Stimulated activated CD8-positive, alpha-beta memory T cell treated with anti-CD3 and anti-CD28 coated beads, Interleukin-2, amount 100 ng/mL, for 1 hour (primary cell): Measurements from ENCODE around the gene ATM.
A peak's percentile ranks its signal among the peaks of the same experiment; 100 is the strongest.
"Not testable (repeated sequence)": the region's sequence is repeated elsewhere in the genome, so short reads cannot be mapped to it uniquely, and the experiment has no call there.

Source experiments
- DNase-seq, 2 donors: peaks; one replicate each; pipeline ENCODE4 v3.0.0-alpha.2; 2020; ENCODE audit warnings: low read depth in 2 of 2

ATM gene

DNA sequence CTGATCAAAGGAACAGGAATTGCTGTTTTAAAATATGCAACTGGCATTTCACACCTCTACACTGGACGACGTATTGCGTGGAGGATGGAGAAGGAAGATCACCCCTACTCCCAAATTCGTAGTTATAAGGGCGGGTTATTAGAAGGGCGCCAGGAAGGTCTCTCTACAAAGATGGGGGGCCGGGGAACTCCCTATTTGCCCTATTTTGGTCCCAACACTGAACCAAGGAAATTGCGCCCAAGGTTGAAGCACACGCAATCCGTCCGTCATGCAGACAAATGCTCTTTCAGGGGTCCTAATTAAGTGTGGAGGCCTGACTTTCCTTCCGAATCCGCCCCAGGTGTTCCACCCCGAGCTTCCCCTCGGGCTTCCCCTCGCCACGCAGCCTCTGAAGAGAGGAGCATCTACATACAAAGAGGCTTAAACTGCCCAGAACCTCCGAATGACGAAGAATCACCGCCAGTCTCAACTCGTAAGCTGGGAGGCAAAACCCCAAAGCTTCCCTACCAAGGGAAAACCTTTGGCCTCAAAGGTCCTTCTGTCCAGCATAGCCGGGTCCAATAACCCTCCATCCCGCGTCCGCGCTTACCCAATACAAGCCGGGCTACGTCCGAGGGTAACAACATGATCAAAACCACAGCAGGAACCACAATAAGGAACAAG, 825 bp upstream of the ATM start:
- peak; percentile 10 to 11 for DNase-seq

DNA sequence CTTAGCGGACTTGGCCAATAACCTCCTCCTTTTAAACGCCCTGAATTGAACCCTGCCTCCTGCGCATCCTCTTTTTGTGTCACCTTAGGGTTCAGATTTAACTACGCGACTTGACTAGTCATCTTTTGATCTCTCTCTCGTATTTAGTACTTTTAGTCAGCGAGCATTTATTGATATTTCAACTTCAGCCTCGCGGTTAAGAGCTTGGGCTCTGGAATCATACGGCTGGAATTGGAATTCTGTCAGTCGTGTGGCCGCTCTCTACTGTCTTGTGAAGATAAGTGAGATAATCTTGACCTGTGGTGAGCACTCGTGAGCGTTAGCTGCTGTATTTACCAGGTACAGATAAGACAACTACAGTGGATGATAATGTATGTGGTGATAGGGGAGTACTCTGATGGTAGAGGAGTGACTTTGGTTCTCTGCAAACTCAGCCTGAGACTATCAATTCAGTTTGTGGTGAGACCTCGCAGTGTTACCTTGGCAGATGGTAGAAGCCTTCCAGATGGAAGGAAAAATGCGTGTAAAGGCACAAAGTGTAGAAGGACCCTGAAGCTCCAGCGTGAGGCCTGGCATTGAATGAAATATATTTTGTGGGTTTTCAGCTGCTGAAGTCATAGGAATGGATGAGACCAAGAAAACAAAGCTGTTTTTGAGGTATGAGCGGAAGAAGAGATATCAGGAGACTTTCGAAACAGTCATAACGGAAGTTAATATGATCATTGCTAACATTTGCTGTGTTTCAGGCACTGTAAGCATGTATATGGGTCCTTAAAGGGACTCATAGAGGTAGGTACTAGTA, 682 bp downstream of the ATM start:
- no peak for DNase-seq

DNA sequence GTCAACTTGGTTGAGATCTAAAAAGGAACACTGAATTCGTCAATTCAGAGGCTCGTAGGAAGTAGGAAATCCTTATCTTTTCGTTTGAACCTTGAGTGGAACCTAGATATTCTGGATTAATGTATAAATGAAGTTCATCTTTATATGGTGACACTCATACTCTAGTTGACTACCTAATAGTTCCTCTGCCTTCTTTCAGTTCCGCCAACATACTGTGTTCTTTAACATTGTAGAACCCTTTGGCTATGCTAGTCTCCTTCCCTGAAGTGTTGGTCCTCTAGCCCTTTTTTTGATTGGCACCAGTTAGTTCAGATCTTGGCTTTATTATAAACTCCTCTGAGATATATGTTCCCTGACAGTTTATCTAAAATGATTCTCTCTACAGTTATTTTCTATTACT, 1.5 kb downstream of the ATM start:
- DNase-seq, result no peak

DNA sequence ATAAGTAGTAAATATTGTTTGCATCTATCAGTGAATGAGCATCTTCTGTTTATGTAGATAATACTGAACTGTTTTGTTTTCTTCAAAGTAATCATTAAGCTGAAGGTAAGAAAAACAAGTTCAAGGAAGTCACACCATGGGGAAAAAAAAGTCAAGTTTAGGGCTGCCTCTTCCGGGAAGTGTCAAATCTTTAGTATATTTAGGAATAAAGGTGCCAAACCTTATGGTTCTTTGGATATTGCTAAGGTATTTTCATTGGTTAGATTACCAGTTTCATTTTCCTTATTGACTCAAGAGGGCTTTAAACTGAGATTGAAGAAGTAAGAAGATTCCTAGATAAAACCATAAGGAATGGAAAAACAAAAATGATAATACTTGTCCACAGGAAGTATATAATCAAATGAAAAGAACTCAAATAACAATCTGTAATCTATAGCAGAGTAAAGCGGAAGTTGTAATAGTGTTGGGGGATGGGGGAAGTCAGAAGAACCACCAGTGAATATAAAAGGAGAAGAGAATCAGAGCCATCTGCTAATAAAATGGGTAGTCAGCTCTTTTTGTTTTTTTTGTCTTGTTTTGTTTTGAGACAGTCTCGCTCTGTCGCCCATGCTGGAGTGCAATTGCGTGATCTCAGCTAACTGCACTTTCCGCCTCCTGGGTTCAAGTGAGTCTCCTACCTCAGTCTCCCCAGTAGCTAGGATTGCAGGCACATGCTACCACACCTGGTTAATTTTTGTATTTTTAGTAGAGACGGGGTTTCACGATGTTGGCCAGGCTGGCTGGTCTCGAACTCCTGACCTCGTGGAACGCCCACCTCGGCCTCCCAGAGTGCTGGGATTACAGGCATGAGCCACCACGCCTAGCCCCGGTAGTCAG, 2.3 kb downstream of the ATM start:
- DNase-seq, result no peak

DNA sequence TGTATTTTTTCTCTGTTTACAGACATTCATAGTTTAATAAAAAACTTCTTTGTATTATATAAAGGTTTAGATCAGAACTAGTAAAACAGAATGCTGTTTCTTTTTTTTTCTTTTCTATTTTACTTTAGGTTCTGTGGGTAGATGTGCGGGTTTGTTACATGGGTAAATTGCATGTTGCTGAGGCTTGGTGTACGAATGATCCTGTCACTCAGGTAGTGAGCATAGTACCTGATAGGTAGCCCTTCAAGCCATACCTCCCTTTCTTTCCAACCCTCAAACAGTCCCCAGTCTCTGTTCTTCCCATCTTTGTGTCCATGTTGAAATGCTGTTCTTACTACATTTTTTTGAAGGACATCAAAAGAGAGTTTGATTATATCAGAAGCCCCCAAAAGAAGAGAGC, 3.2 kb downstream of the ATM start:
- DNase-seq, result no peak

DNA sequence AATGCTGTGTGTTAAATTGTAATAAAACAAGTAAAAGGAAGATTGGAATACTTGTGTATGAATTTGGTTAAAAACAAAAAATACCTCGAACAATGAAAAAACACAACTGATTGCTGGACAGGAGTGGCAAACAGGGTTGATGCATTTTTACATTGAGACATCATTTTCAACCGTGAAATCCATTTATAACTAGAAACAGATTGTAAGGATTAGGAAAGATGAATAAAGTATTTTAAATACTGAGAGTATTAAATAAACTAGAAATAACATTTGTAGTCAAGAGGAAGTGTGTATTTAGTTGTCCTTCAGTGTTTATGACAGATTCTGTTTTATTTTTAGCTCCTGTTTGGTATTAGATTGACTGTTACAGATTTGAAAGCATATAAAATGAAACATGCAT, 5.4 kb downstream of the ATM start:
- no peak for DNase-seq

DNA sequence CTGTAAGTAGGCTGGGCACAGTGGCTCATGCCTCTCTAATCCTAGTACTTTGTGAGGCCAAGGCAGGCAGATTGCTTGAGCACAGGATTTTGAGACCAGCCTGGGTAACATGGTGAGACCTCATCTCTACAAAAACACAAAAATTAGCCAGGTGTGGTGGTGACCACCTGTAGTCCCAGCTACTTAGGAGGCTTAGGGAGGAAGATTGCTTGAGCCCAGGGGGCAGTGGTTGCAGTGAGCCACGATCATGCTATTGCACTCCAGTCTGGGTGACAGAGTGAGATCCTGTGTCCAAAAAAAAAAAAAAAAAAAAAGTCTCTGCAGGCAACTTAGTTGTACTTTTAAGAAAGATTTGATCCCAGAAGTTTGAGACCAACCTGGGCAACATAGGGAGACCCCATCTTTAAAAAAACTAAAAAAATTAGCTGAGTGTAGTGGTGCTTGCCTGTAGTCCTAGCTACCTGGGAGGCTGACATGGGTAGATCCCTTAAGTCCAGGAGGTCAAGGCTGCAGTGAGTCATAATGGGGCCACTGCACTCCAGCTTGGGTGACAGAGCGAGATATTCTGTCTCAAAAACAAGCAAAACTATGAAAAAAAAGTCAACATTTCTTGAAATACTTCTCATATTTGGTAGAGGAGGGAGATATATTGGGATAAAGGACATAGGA, 10.5 kb downstream of the ATM start:
- DNase-seq, result no peak

DNA sequence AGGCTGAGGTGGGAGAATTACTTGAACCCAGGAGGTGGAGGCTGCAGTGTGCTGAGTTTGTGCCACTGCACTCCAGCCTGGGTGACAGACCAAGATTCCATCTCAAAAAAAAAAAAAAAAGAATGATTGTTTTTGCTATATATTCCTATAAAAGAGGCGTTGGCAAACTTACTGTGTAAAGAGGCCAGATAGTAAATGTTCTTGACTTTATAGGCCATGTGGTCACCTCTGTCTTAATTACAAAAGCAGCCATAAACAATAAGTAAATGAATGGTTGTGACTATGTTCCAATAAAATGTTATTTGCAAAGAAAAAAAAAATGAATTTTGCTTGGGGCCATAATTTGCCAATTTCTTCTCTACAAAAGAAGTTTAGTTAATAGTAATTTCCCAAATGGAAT, 12.3 kb downstream of the ATM start:
- DNase-seq, result no peak

DNA sequence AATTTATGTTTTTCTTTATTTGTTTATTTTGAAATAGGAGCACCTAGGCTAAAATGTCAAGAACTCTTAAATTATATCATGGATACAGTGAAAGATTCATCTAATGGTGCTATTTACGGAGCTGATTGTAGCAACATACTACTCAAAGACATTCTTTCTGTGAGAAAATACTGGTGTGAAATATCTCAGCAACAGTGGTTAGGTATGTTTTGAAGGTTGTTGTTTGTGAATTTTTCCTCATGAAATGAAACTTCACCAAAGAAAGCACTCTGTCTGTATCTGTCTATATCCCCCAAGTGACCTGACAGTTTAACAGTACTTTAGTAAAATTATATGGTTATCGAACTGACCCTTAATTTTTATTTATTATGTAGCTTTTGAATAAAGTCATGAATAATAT, 12.8 kb downstream of the ATM start:
- no peak for DNase-seq

DNA sequence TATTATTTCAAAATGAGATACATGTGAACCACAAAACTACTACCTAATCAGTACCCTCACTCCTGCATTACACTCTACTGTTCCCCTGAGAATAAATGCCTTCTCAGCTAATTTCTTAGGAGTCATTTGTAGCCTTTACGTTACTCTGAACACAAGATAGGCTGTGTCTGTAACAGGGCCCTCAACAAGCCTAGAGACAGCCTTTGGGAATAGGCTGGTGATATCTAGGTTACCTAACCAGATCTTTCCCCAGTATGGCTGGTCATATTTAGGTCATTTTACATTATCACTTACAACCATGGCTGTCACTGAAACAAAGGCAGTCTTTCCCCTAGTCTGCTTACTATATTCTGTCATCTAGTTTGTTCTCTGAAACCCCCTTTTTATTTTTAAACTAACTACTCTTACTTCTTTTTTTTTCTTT, 14.2 kb downstream of the ATM start:
- DNase-seq, result no peak

DNA sequence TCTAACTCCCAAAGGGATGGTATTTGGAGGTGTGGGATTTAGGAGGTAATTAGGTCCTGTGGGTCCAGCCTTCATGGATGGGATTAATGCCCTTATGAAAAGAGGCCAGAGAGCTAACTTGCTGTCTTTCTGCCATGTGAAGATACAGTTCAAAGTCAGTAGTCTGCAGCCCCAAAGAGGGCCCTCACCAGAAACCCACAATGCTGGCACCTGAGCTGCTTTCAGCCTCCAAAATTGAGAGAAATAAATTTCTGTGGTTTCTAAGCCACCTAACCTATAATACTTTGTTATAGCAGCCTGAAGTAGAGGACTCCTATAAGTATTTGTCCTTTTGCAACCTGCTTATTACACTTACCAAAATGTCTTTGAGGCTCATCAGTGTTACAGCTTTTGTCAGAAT, 16.2 kb downstream of the ATM start:
- DNase-seq, result no peak

DNA sequence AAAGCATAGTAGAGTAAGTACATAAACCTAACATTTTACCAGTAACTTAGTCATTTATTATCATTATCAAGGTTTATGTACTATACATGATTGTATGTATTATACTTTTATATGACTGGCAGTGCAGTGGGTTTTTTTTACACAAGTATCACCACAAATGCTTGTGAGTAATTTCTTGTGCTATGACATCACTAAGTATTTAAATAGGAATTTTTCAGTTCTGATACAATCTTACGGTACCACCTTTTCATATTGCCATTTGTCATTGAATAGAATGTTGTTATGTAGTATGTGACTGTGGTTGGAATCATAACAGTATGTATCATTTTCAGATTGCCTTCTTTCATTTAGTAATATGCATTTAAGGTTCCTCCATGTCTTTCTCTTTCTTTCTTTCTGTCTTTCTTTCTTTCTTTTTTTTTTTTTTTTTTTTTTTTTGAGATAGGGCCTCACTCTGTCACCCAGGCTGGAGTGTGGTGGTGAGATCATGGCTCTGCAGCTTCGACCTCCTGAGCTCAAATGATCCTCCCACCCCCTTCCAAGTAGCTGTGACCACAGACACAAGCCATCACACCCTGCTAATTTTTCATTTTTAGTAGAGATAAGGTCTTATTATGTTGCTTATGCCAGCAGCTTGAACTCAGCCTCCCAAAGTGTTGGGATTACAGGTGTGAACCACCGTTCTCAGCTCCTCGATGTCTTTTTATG, 18.6 kb downstream of the ATM start:
- DNase-seq, result no peak

DNA sequence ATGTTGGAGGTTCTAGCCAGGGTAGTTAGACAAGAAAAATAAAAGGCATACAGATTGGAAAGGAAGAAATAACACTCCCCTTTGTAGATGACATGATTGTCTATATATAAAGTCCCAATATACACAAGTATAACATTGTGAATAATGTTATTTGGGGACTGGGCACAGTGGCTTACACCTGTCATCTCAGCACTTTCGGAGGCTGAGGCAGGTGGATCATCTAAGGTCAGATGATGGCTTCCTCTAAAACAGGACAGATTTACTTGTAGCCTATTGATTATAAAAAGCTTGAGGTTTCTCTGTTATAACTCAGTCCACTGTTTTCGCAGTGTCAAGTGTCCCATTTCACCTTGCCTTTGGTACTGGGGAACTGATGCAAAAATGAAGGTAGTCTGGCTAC, 19.6 kb downstream of the ATM start:
- no peak for DNase-seq

DNA sequence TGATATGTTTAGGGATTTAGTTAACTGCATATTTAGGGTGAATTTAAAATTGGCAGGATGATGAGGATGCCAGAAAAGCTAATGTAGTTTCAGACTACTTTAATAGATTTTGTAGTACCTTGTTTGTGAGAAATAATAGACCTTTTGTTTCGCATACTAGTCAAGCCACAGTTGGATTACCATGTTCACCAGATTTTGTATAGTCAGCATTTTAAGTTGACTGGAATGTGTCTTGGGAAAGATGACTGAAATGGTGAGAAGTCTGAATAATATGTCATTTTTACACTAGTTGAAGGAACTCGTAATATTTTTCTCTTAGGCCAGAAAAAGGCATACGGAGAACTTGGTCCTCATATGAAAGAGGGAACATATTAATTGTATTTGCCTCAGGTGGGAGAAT, 23.4 kb downstream of the ATM start:
- DNase-seq, result no peak

DNA sequence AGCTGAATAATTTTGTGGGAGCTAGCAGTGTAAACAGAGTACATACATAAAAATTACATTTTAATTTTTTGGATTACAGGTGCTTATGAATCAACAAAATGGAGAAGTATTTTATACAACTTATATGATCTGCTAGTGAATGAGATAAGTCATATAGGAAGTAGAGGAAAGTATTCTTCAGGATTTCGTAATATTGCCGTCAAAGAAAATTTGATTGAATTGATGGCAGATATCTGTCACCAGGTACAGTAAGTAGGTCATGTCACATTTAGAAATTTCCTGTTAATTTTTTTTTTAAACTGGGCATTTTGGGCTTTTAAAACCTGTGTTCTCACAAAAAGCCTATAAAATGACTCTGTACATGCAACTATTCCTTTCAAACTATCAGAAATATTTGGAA, 24.0 kb downstream of the ATM start:
- no peak for DNase-seq

DNA sequence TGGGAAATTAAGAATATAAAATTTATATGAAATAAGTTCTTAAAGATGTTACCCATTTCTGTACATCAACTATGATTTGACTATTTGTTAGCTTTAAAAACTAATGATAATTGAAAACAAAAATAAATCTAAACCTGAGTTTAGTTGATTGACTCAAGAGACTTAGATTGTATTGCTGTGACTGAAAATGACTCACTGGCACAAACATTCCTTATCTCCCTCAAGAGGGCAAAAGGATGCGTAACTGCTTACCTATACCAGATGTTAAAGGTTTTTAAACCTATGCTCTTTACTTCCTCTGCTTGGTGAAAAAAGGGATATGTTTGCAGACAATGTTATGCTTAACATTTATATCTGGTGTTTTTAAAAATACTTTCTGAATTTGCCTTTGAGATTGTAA, 30.3 kb downstream of the ATM start:
- DNase-seq, result no peak

DNA sequence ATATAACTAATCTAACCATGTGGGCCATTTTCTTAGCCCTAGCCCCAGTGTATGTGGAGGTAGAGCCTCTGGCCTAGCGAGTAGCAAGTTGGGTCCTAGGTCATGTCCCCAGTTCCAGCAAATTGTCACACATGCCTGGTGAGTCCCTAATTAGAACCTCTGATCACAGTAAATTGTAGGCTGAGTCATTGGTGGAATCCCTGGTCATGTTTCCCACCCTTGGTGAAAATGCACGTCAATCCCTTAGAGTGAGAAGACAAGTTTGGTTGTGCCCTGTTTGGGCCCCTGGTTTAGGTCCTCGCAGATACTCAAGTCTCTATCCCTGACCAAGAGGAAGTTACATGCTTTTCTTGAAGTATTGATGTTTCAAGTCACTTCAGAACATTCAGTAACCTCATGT, 46.7 kb downstream of the ATM start:
- DNase-seq, result no peak

DNA sequence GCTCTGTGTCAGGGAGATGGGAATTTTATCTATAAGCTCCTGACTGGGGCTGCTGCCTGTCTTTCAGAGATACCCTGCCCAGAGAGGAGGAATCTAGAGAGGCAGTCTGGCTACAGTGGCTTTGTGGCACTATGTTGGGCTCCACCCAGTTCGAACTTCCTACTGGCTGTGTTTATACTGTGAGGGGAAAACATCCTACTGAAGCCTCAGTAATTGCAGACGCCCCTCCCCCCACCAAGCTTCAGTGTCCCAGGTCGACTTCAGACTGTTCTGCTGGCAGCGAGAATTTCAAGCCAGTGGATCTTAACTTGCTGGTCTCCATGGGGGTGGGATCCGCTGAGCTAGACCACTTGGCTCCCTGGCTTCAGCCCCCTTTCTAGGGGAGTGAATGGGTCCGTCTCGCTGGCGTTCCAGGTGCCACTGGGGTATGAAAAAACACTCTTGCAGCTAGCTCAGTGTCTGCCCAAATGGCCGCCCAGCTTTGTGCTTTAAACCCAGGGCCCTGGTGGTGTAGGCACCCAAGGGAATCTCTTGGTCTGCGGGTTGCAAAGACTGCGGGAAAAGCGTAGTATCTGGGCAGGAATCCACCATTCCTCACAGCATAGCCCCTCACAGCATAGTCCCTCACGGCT, 54.2 kb downstream of the ATM start:
- not testable (repeated sequence) for DNase-seq

DNA sequence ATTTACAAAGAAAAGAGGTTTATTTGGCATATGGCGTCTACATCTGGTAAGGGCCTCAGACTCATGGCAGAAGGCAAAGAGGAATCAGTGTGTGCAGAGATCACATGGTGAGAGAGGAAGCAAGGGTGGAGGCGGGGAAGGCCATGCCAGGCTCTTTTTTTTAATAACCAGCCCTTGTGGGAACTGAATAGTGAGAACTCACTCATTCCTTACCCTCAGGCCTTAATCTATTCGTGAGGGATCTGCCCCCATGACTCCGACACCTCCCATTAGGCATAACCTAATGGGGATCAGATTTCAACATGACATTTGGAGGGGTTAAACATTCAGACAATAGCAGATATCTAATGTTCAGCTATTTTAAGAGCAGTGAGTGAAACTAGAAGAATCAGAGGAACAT, 55.7 kb downstream of the ATM start:
- no peak for DNase-seq

DNA sequence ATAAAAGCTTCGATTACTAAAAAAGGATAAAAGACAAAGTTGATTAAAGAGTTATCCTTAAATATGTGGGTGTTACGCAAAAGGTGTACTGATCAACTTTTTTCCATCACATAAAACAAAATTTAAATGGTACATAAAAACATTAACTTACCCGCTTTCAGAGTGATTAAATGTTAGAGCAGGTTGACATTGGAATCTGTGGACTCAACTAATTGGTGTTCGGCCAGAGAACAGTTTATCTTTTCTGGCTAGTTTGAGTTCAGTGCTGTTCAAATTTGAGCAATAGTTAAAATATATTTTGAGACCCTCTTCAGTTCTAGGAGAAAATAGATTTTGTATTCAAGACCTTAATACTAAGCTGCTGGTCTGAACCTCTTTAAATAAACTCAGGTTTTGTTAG, 56.1 kb downstream of the ATM start:
- DNase-seq, result no peak

DNA sequence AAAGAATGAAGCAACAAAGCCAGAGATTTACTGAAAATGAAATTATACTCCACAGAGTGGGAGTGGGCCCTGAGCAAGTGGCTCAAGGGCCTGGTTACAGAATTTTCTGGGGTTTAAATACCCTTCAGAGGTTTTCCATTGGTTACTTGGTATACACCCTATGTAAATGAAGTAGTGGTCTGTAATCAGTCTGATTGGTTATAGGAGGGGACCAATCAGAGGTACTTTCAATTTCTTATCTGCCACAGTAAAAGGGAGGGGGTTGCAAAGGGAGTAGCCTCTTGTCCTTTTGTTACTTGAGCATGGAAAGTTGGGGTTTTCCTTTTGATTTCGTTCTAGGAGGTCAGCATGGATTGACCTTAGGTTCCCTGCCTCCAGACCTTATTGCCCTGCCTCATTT, 63.5 kb downstream of the ATM start:
- no peak for DNase-seq
